ENCODE results near the gene SLC50A1. TPM values are rescaled to one million over a fixed set of nuclear protein-coding genes. Genes with fewer than 3 reads are reported as not detected.

The SLC50A1 gene
- total and polyA plus RNA-seq, 9 of the 15 experiments (the other 6 are each of a cell fraction or from before 2014, with no cell fraction given): 46.5 to 132 (median 91.9) TPM

DNA sequence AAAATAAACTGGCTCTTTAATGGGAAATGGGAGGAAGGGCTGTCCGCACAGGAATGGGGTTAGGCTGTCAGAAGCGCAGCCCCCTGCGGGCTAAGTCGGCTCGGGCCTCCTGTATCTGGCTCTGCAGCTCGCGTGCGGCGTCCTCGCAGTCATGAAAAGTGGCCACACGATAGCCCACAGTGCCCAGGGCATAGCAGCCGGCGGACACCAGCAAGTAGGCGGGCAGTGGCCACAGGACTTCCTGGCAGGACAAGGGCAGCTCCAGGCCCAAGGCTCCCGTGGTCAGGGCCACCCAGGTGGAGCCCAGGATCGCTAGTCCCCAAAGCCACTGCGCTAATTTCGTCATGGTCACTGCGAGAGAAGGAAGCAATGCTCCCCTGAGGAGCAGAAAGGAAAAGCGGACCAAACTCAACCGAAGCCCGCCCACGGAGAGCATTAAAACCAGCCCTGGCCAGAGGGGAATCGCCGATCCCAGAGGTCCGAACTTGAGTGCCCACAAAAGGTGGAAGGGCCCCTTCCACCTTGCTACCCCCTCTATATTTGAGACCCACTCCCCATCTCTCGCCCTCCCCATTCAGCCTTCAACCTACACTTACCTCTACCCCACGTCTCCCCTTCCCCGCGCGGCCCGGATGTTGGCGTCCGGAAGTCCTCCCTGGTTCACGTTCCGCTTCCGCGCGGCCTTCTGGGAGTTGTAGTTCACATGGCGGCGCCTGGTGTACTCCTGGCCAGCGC, 4.4 kb downstream of the SLC50A1 start, which contains the start of gene DPM3 (continued):
- TF ChIP-seq, protein P1, sequence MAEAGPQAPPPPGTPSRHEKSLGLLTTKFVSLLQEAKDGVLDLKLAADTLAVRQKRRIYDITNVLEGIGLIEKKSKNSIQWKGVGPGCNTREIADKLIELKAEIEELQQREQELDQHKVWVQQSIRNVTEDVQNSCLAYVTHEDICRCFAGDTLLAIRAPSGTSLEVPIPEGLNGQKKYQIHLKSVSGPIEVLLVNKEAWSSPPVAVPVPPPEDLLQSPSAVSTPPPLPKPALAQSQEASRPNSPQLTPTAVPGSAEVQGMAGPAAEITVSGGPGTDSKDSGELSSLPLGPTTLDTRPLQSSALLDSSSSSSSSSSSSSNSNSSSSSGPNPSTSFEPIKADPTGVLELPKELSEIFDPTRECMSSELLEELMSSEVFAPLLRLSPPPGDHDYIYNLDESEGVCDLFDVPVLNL (CRISPR knock-in tag; IDR thresholded peaks at IDR 0.05; ENCODE audit: low read depth): no peak
- TF ChIP-seq ZNF586 (CRISPR knock-in tag; conservative IDR thresholded peaks at IDR 0.05): no peak
- no peak for TF ChIP-seq TEAD2 (tag; IDR thresholded peaks at IDR 0.05)
- TF ChIP-seq ZNF57 (CRISPR knock-in tag; IDR thresholded peaks at IDR 0.05): no peak
- no peak for TF ChIP-seq E2F3 (CRISPR knock-in tag; IDR thresholded peaks at IDR 0.05)
- no peak for TF ChIP-seq BDP1 (IDR thresholded peaks at IDR 0.05; ENCODE audit: insufficient read depth, insufficient read length)
- TF ChIP-seq EWSR1 (IDR thresholded peaks at IDR 0.05; ENCODE audit: borderline replicate concordance, low read depth, partially characterized antibody): no peak
- no peak for TF ChIP-seq RBM17 (IDR thresholded peaks at IDR 0.05; ENCODE audit: borderline replicate concordance, low read depth, low read length)
- TF ChIP-seq BCL6 (CRISPR knock-in tag; IDR thresholded peaks at IDR 0.05): no peak
- TF ChIP-seq, protein P2, sequence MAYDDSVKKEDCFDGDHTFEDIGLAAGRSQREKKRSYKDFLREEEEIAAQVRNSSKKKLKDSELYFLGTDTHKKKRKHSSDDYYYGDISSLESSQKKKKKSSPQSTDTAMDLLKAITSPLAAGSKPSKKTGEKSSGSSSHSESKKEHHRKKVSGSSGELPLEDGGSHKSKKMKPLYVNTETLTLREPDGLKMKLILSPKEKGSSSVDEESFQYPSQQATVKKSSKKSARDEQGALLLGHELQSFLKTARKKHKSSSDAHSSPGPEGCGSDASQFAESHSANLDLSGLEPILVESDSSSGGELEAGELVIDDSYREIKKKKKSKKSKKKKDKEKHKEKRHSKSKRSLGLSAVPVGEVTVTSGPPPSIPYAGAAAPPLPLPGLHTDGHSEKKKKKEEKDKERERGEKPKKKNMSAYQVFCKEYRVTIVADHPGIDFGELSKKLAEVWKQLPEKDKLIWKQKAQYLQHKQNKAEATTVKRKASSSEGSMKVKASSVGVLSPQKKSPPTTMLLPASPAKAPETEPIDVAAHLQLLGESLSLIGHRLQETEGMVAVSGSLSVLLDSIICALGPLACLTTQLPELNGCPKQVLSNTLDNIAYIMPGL (CRISPR knock-in tag; IDR thresholded peaks at IDR 0.05): no peak
- TF ChIP-seq ZNF316 (IDR thresholded peaks at IDR 0.05): no peak
- TF ChIP-seq EHMT2 (IDR thresholded peaks at IDR 0.05): no peak
- TF ChIP-seq ZNF253 (CRISPR knock-in tag; conservative IDR thresholded peaks at IDR 0.05): no peak
- peak; percentile 50; the same call in 1 of the 2 replicates for TF ChIP-seq LCOR (CRISPR knock-in tag; IDR thresholded peaks at IDR 0.05)
- no peak for TF ChIP-seq LEF1 (IDR thresholded peaks at IDR 0.05)
- no peak for TF ChIP-seq CBX3 (IDR thresholded peaks at IDR 0.05; ENCODE audit: borderline replicate concordance in 1 of 2, low read length in 2 of 2)
- TF ChIP-seq TCF7 (IDR thresholded peaks at IDR 0.05; ENCODE audit: borderline replicate concordance): no peak
- no peak; the same call in 1 of the 2 replicates for TF ChIP-seq STAT5A (IDR thresholded peaks at IDR 0.05; ENCODE audit: borderline replicate concordance, low read length)
- no peak for TF ChIP-seq MCM3 (IDR thresholded peaks at IDR 0.05)
- peak; percentile 30; the same call in 1 of the 2 replicates for TF ChIP-seq CREB1 (IDR thresholded peaks at IDR 0.05)
- TF ChIP-seq CREB1 (CRISPR knock-in tag; IDR thresholded peaks at IDR 0.05): peak; percentile 67; the same call in 1 of the 2 replicates
- TF ChIP-seq TSC22D4 (tag; IDR thresholded peaks at IDR 0.05): no peak
- no peak for TF ChIP-seq U2AF2 (optimal IDR thresholded peaks at IDR 0.05; ENCODE audit: low read depth, low read length)
- TF ChIP-seq FOXK1 (CRISPR knock-in tag; IDR thresholded peaks at IDR 0.05; ENCODE audit: borderline replicate concordance): 0 out of 2 replicates have a peak, but pooled peaks have one; percentile 46
- TF ChIP-seq, protein P3, sequence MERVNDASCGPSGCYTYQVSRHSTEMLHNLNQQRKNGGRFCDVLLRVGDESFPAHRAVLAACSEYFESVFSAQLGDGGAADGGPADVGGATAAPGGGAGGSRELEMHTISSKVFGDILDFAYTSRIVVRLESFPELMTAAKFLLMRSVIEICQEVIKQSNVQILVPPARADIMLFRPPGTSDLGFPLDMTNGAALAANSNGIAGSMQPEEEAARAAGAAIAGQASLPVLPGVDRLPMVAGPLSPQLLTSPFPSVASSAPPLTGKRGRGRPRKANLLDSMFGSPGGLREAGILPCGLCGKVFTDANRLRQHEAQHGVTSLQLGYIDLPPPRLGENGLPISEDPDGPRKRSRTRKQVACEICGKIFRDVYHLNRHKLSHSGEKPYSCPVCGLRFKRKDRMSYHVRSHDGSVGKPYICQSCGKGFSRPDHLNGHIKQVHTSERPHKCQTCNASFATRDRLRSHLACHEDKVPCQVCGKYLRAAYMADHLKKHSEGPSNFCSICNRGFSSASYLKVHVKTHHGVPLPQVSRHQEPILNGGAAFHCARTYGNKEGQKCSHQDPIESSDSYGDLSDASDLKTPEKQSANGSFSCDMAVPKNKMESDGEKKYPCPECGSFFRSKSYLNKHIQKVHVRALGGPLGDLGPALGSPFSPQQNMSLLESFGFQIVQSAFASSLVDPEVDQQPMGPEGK (CRISPR knock-in tag; IDR thresholded peaks at IDR 0.05; ENCODE audit: borderline replicate concordance): 0 out of 2 replicates have a peak, but pooled peaks have one; percentile 74
- TF ChIP-seq HIVEP1 (CRISPR knock-in tag; IDR thresholded peaks at IDR 0.05): no peak
- TF ChIP-seq PHB2 (IDR thresholded peaks at IDR 0.05; ENCODE audit: low read depth): no peak
- no peak for TF ChIP-seq PTBP1 (IDR thresholded peaks at IDR 0.05; ENCODE audit: low read depth, low read length)

Measured in K562 (cell line).